Left lung (tissue), 10 donors: ENCODE measurements around the gene GALNT10. TPM values are rescaled to one million over a fixed set of nuclear protein-coding genes. Genes with fewer than 3 reads are reported as not detected.

ENCODE experiments used
- ATAC-seq: fragments of 200-7000 bp; cut with Tn5 transposase; one replicate; pipeline ENCODE4 v1.9.1; 2020; ENCODE audit warnings: moderate library complexity
- DNase-seq, 4 donors: peaks; one replicate each; pipeline ENCODE4 v3.0.0-alpha.2; 2013 to 2020
- H3K27ac ChIP-seq, 2 donors: fragments of 200-600 bp; sonication (generic) in 1 of 2; one replicate each; pipeline versions ENCODE4 v1.5.0 to v1.8.0; 2020 to 2021
- H3K27me3 ChIP-seq, 2 donors: fragments of 200-600 bp; sonication (generic) in 1 of 2; one replicate each; pipeline versions ENCODE4 v1.5.0 to v1.8.0; 2020 to 2021
- H3K36me3 ChIP-seq, 2 donors: fragments of 200-600 bp; sonication (generic) in 1 of 2; one replicate each; pipeline versions ENCODE4 v1.5.0 to v1.8.0; 2020 to 2021
- H3K4me1 ChIP-seq, 2 donors: fragments of 200-600 bp; one replicate each; pipeline ENCODE4 v1.8.0; 2021
- H3K4me3 ChIP-seq, 2 donors: fragments of 200-600 bp; sonication (generic) in 1 of 2; one replicate each; pipeline versions ENCODE4 v1.5.0 to v1.8.0; 2020 to 2021; ENCODE audit warnings: mild to moderate bottlenecking in 1 of 2
- H3K9me3 ChIP-seq, 2 donors: fragments of 200-600 bp; sonication (generic) in 1 of 2; one replicate each; pipeline versions ENCODE4 v1.5.0 to v1.8.0; 2020 to 2021
- CTCF ChIP-seq, 2 donors: fragments of 200-600 bp; sonication (generic) in 1 of 2; IDR thresholded peaks; one replicate each; pipeline versions ENCODE4 v1.5.0 to v1.8.0; 2021; ENCODE audit warnings: antibody characterized with exemption in 2 of 2
- intact Hi-C, 2 donors: fragments of 100-400 bp; cut with DNase I; formaldehyde crosslinking; loops; one replicate each; pipeline versions ENCODE4 v1.11.2 to v1.14.2; 2022
- polyA plus RNA-seq, 6 donors: library from polyadenylated mRNA; unstranded; fragments of 120-200 nt; gene quantifications; one replicate each; pipeline ENCODE4 v1.2.1, GENCODE V29; 2013; ENCODE audit not compliant: insufficient read length in 6 of 6
- total RNA-seq, 2 donors: library from RNA; stranded (reverse); fragmentation: NEBNext Ultra II Directional; extraction: Animal tissue kit (Norgen Biotek cat#: 25700); gene quantifications; one replicate each; pipeline ENCODE4 v1.2.1, GENCODE V29; 2021
- donor health status: DM: no; HTN: yes; CAD: no.
- donor health status: DM: no; HTN: no; CAD: no.

The GALNT10 gene
- total and polyA plus RNA-seq, 8 donors, result 21.2 to 117 (median 25.7) TPM

- intact Hi-C loops, result no loop called here
- no peak for TF ChIP-seq CTCF (IDR thresholded peaks at IDR 0.05)
- no peaks in the 10 kb centered on the region for H3K27me3 ChIP-seq
- DNase-seq (no peak), ATAC-seq (no peak)
- H3K4me3 ChIP-seq, result no peak overlapping the region
- H3K36me3 ChIP-seq, result no peaks in the 10 kb centered on the region
- peak overlapping the region in 1 of 2 donors; percentile 45 for H3K27ac ChIP-seq
- no peaks in the 10 kb centered on the region for H3K9me3 ChIP-seq
- H3K4me1 ChIP-seq, result peaks cover 3 to 28% of the 10 kb centered on the region in 2 donors
Observed at GRCh38 chr5:154273963-154274827, 83.7 kb downstream of the GALNT10 start.

- H3K27ac ChIP-seq, result no peak overlapping the region
- H3K36me3 ChIP-seq, result no peaks in the 10 kb centered on the region
- H3K4me3 ChIP-seq, result no peak overlapping the region
- H3K27me3 ChIP-seq, result no peaks in the 10 kb centered on the region
- no peaks in the 10 kb centered on the region for H3K9me3 ChIP-seq
- intact Hi-C loops, result no loop called here
- no peak for TF ChIP-seq CTCF (IDR thresholded peaks at IDR 0.05)
- ATAC-seq, result no peak
- H3K4me1 ChIP-seq, result peaks cover 3 to 28% of the 10 kb centered on the region in 2 donors
- no peak for DNase-seq
Observed at GRCh38 chr5:154274828-154275185, 84.3 kb downstream of the GALNT10 start.

- no peak for ATAC-seq
- TF ChIP-seq CTCF (IDR thresholded peaks at IDR 0.05), result no peak
- intact Hi-C loops, result no loop called here
- no peak for DNase-seq
- Histone ChIP-seq H3K4me3 (no peak overlapping the region), H3K36me3 (no peaks in the 10 kb centered on the region), H3K4me1 (peaks cover 3 to 28% of the 10 kb centered on the region in 2 donors), H3K27me3 (no peaks in the 10 kb centered on the region), H3K9me3 (no peaks in the 10 kb centered on the region), H3K27ac (no peak overlapping the region)
Observed at GRCh38 chr5:154275566-154275965, 85.0 kb downstream of the GALNT10 start.

GRCh38 chr5:154276261-154276972, 85.9 kb downstream of the GALNT10 start:
- H3K4me1 ChIP-seq, result peaks cover 3 to 28% of the 10 kb centered on the region in 2 donors
- ATAC-seq, result peak; percentile 11
- H3K4me3 ChIP-seq, result no peak overlapping the region
- no peak overlapping the region for H3K27ac ChIP-seq
- TF ChIP-seq CTCF (IDR thresholded peaks at IDR 0.05), result no peak
- no peaks in the 10 kb centered on the region for H3K36me3 ChIP-seq
- DNase-seq, result no peak
- no peaks in the 10 kb centered on the region for H3K27me3 ChIP-seq
- H3K9me3 ChIP-seq, result no peaks in the 10 kb centered on the region
- intact Hi-C loops, result no loop called here

- H3K27ac ChIP-seq, result peak overlapping the region in 1 of 2 donors; percentile 31
- H3K4me1 ChIP-seq, result peaks cover 3 to 27% of the 10 kb centered on the region in 2 donors
- intact Hi-C loops, result no loop called here
- DNase-seq, result peak in 3 of 4 donors; percentile 45 to 74 (median 58)
- no peak overlapping the region for H3K4me3 ChIP-seq
- H3K36me3 ChIP-seq, result no peaks in the 10 kb centered on the region
- ATAC-seq, result peak; percentile 68
- no peak for TF ChIP-seq CTCF (IDR thresholded peaks at IDR 0.05)
- no peaks in the 10 kb centered on the region for H3K27me3 ChIP-seq
- H3K9me3 ChIP-seq, result no peaks in the 10 kb centered on the region
Observed at GRCh38 chr5:154276973-154277331, 86.4 kb downstream of the GALNT10 start.
